Stimulated activated CD4-positive, alpha-beta T cell treated with anti-CD3 and anti-CD28 coated beads, Interleukin-1b, Interleukin-23, amount 100 ng/mL, for 4 hours (primary cell): ENCODE data around the gene SORBS2.

Source experiments
- DNase-seq, 2 donors: peaks; one replicate each; pipeline ENCODE4 v3.0.0-alpha.2; 2020; ENCODE audit warnings: low read depth in 2 of 2

Gene SORBS2

DNA sequence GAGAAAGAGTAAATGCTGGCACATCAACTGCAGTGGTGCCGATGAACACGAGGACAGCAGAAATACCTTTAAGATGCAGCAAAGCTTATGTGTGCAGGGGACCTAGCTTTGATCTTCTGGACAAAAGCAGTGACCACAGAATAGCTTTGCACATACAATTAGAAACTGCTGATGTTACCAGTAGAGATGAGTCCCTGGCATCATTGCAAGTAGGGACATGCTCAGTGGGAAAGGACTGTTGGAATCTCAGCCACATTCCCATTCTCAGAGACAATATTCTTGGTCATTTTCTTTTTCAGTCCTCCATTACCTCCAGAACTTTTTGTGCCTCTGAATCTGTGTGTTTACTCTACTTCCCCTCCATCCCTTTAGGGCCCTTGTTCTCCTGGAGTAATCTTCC is 259.7 kb downstream of the SORBS2 start:
- no peak for DNase-seq

GRCh38 chr4:185550933-185551332 is 261.1 kb downstream of the SORBS2 start:
- DNase-seq: no peak

DNA sequence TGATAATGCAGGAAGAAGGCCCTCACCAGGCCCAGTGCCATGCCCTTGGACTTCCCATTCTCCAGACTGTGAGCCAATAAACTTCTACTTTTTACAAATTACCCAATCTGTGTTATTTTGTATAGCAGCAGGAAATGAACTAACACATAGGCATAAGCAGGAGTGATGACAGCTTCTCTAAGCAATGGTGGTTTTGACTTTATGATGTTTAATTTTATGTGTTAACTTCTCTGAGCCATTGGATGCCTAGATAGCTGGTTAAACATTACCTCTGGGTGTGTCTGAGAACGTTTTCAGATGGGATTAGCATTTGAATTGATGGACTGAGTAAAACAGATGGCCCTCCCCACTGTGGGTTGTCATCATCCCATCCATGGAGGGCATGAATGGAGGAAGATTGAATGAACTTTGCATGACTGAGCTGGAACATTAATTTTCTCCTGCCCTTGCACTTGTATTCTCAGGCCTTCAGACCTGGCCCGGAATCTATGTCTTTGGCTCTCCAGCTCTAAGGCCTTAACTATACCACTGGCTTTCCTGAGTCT is 262.8 kb downstream of the SORBS2 start:
- no peak for DNase-seq

- DNase-seq: no peak
Measured at GRCh38 chr4:185548587-185548986, 263.4 kb downstream of the SORBS2 start.

DNA sequence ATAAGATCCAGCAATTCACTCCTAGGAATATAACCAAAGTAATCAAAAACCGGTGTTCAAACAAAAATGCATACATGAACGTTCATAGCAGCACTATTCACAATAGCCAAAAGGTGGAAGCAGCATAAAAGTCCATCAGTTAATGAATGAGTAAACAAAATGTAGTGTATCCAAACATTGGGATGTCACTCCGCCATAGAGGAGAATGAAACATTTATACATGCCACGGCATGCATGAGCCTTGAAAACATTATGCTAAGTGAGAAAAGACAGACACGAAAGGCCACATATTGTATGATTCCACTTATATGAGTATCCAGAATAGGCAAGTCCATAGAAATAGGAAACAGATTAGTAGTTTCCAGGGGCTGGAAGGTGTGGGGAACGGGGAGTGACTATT is 265.7 kb downstream of the SORBS2 start:
- no peak for DNase-seq

- DNase-seq: no peak
Measured at GRCh38 chr4:185542626-185543315, 269.2 kb downstream of the SORBS2 start.

GRCh38 chr4:185541251-185541727 is 270.7 kb downstream of the SORBS2 start:
- DNase-seq: no peak

DNA sequence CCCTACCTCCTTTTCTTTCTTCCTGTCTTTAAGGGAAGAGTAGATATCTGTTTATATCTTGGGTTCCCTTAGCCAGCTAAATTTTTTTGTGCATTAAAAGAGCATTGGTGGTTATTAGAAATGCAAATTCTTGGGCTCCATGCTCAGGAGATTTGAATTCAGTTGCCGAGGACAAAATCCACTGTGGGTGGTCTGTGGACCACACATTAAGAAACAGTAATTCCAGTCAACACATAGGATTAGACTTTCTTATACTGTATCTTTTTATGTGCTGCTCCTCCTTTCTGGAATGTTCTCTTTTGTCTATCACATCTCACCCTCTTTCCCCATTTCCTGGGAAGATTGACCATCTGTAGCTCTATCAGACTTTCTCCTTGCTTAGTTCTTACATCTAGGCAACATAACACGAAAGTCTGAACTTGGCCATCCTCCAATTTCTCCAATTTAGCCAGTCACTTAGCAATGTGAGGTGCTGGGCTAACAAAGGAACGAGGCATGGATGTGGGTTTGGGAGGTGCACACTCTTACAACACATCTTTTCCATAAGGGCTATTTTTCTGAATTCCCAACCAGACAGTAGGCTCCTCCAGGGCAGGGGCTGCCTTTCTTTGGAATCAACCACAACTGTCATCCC is 271.4 kb downstream of the SORBS2 start:
- DNase-seq: no peak

GRCh38 chr4:185540040-185540439 is 272.0 kb downstream of the SORBS2 start:
- DNase-seq: no peak

GRCh38 chr4:185538806-185539205 is 273.2 kb downstream of the SORBS2 start:
- DNase-seq: no peak

DNA sequence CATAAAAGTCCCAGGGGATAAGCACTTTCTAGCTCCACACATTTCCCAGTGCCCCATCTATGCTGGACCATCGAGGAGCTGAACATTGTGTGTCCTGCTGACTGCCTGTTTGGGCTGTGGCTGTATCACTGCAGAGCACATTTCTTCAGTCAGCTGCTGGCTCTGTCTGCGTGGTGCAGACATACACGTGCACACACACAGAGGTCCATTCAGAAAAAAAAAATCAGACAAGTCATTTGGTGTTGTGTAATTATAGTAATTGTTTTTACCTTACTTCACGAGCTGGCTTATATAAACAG is 275.6 kb downstream of the SORBS2 start:
- DNase-seq: no peak

GRCh38 chr4:185535612-185536410 is 276.2 kb downstream of the SORBS2 start:
- no peak for DNase-seq
